GM18508 (cell line): Measurements from ENCODE around the gene CHID1.

Experiments used
- ATAC-seq: cut with Tn5 transposase; IDR thresholded peaks from one replicate; pipeline ENCODE4 v1.9.1; 2021; ENCODE audit warnings: moderate number of reproducible peaks; ENCODE audit not compliant: insufficient read depth, unreplicated experiment

CHID1 gene

DNA sequence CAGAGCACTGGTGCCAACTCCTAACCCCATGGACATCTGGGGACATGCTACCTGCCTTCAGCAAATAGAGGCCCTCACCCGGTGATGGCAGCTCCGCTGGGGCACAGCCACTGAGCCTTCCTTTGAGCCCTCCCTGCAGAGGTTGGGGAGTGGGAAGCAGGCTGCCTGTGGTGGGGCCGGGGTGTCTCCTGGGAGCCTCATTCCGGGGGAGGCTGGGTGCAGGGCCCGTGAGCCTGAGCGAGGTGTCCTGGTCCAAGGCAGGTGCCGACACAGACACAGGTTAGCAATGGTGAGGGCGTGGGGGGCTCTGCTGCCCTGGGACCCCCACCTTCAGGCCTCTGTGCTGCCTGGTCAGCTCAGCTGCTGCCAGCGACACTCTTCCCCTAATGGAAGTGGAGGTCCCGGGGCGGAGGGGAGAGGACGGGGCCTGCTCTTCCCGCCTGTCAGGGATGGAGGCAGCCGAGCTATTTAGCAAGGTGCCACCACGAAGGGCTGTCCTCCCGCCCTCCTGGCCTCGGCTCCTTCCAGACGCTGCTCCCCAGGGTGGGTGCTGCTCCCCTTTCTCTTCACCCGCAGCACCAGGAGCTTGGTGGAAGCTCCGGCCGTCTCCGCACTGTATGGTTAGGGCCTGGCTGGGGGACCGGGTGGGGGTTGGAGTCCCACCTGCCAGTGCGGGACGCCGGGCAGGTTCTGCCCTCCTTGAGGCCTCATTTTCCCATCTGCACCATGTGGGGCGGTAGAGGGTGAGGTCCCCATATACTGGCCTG, 56.7 kb downstream of the CHID1 start:
- ATAC-seq, result no peak

- no peak for ATAC-seq
These were observed 57.8 kb downstream of the CHID1 start for GRCh38 chr11:852762-853161.

GRCh38 chr11:850775-851763, 59.5 kb downstream of the CHID1 start:
- no peak for ATAC-seq

GRCh38 chr11:849951-850774, 60.4 kb downstream of the CHID1 start:
- ATAC-seq, result no peak

- no peak for ATAC-seq
These were observed 61.3 kb downstream of the CHID1 start for GRCh38 chr11:849104-849824.

DNA sequence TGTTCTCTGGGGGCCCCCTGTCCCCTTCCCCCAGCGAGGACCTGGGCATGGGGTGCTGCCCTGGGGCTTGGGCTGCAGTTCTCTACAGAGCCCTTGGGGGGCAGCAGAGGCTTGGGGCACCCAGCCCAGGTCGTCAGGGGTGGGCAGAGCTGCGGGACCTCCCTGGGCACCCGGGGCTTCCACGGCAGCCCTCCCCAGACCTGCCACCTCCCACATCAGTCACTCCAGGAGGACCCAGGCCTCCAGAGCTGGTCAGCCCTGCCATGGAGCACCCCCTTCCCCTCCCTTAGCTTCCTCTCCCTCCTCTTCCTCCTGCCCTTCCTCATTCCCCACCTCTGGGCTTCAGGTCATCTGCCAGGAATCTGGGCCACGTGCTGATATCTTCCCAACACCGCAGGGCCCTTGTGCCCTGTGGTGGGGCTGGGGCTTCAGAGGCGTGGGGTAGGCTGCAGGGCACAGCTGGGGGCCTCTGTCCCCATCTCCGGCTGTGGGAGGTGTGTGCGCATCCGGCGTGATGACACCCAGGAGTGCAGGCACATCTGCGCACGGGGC, 62.2 kb downstream of the CHID1 start:
- ATAC-seq, result no peak

DNA sequence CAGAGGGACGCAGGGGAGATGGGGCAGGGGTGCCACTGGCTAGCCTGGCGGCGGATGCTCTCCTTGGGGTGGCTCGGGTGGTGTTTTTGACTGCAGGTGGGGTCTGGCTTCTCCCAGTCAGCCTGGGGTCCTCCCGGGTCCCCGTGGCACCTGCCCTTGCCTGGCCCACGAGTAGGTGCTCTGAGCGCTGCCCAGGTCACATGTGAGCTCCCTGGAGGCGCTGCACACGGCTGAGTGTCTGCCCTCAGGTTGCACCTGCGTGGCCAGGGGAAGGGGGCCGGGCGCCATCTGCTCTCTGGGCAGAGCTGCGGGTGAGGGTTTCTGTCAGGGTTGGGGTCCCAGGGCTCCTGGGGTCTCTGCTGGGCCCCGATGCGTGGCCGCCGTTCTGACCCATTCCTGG, 62.7 kb downstream of the CHID1 start:
- ATAC-seq, result no peak

DNA sequence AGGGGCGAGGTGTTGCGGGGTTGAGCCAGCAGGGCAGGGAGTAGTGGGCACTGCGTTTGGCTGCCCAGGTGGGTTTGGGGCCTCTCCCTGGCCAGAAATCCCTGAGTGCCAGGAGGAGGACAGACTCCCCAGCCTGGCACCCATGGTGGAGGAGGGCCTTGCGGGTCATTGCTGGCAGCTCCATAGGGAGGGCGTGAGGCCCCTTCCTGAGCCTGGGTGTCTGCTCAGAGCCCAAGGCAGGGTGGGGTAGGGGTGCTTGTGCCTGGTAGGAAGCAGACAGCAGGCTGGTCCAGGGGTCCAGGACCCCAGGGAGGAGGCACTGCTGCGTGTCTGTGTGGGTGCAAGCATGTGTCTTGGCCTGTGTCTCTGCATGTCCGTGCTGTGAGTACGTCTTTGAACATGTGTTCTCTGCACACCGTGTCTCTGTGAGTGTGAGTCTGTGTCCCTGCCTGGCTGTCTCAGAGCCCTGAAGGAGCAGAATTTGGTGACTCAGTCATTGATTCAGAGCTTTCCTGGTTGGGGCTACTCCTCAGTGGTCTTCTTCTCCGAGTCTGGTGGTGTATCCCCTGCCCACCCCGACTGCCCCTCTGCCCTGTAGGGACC, 64.0 kb downstream of the CHID1 start:
- ATAC-seq, result no peak

- ATAC-seq, result no peak
These were observed 64.6 kb downstream of the CHID1 start for GRCh38 chr11:845872-846495.

DNA sequence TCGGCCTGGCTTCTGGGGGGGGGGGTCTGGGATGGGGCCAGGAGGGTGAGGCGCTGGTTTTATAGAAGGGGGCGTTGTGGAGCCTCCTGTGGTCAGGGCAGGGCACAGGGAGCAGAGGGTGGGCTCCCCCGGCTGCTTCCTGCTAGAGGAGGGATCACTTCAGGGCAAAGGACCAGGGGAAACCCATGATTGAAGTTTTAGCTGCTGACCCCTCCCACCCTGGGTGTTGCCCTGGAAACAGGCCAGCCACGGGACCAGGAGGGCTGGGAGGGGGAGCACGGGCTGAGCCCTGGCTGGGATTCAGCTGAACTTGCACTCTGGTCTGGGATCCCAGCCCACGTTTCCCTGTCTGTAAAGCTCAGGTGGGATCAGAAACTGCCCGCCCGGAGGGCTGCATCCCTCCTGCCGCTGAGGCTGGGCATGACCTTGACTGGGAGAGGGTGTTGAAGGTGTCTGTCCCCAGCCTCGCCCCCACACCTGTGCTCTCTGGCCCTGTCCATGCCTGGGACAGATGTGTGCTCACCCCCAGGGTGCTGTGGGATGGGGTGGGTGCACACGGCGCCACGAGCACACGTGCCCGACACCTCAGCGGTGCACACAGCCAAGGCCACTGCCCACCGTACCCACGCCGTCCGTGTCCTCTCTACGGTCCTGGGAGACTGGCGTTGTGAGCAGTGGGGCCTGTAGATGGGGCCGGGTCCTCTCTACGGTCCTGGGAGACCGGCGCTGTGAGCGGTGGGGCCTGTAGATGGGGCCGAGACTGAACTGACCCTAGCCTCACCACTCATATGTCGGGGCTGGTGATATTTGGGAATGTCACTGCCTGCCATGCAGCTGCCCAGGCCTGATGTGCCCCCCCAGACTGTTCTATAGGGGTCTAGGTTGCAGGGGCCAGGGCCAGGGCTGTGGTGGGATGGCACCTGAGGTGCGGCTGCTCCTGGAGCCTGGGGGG, 65.6 kb downstream of the CHID1 start:
- no peak for ATAC-seq

GRCh38 chr11:843818-844692, 66.6 kb downstream of the CHID1 start:
- no peak for ATAC-seq

- ATAC-seq, result no peak
These were observed 67.4 kb downstream of the CHID1 start for GRCh38 chr11:843086-843734.

- no peak for ATAC-seq
These were observed 68.1 kb downstream of the CHID1 start, which contains the start of the genes POLR2L and TSPAN4 for GRCh38 chr11:842370-843002. Gene POLR2L (minus strand): TSS chr11:842529. CDS start chr11:842508, 21 bp downstream. Gene TSPAN4 (plus strand): TSS chr11:842852. CDS start chr11:850305, 7,453 bp downstream.

DNA sequence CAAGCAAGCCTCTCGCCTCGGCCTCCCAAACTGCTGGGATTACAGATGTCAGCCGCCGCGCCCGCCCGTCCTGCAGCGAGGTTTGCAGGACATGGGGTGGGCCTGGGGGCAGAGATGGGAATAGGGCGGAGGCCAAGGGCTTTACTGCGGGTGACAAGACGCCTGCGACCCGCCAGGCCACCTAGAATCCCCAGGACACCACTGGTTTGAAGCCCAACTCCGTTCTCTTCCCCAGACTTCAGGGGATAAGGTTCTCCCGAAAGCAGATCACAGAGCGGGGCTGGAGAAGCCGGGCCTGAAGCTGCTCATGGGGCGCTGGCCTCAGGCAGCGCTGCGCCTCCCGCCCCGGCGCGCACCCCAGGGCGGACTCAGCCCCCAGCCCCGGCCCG, 68.6 kb downstream of the CHID1 start:
- ATAC-seq, result no peak

DNA sequence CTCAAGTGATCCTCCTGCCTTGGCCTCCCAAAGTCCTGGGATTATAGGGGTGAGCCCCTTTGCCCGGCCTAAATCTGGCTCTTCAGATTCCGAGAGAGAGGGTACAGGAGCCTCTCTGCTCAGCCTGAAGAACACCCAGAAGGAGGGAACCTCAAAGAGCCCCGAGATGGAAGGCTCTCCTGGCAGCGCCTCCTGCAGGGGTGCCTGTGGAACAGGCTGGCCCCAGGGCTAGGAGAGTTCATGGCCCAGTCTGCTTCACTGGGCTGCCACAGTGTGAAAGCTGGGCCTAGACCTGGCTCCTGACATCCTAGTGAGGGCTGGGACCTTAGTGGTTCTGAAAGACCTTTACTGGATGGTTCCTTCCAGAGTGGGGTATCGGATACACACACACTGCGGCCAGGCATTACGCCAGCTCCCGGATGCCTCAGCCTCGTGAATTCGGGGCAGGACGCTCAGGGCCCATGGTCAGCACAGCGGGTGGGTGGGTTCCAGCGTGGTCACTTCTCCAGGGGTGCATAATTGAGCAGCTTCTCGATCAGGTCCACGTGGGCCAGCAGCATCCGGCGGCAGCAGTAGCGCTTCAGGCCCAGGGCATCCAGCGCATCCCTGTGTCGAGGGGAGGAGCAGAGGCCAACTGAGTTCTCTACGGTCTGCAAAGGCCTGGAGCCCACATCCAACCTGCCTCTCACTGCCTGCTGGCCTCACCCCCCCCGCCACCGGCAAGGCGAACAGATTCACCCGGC, 70.6 kb downstream of the CHID1 start:
- no peak for ATAC-seq
